GM19468 (cell line): ENCODE measurements around the gene MYOCD.

Source experiments
- ATAC-seq: cut with Tn5 transposase; IDR thresholded peaks from one replicate; pipeline ENCODE4 v1.9.1; 2021; ENCODE audit warnings: mild to moderate bottlenecking, moderate library complexity, moderate number of reproducible peaks; ENCODE audit not compliant: unreplicated experiment; ENCODE audit errors: extremely low read depth

The MYOCD gene

DNA sequence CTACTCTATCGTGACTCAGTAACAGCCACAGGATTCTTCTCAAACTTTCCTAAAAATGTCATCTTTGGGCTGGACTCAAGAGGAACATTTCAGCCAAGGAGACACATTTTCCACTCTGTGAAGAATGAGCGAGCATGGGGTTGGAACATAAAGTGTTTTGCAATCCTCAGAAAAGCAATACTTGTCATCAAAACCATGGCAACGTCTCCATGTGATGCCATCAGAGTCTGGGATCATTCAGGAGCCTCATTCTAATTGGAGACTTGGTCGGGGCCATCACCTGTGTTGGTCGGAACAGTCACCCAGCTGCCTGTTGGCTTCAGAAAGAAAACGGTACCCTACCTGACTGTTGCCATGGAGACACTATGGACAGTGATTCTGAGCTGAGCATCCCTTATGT, 25.5 kb downstream of the MYOCD start:
- ATAC-seq = no peak

DNA sequence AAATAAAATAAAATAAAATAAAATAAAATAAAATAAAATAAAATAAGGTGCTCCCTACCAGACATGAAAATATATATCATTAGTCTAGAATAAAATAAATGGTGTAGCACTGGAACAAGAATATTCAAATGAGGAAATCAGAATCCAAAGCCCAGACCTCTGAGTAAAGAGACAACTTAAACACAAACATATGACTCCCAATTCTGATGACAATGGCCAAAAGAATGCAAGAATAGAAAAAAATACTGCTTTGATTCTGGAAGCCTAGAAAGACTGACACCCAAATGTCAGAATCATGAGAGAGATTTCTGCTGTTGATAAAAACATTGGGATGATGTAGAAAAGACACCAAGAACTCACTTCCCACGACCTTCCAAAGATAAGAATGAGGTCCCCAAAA, 27.9 kb downstream of the MYOCD start:
- no peak for ATAC-seq

DNA sequence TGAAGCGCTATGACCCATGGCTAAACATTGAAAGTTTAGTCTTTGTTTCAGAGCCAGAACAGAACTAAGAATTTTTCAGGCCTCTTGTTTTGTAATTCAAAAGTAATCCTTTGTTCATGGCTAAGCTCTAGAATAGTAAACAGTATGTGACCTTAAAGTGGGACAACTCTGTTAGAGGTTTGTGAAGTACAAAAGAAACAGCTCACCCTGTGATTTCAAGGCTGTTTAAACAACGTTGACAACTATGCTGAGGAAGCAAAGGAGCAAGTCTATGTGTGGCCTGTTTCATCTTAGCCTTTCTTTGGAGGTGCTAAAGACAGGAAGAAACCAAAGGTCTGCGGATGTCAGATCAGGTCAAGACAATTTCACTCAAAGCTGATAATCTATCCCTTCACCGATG, 40.4 kb downstream of the MYOCD start:
- no peak for ATAC-seq

DNA sequence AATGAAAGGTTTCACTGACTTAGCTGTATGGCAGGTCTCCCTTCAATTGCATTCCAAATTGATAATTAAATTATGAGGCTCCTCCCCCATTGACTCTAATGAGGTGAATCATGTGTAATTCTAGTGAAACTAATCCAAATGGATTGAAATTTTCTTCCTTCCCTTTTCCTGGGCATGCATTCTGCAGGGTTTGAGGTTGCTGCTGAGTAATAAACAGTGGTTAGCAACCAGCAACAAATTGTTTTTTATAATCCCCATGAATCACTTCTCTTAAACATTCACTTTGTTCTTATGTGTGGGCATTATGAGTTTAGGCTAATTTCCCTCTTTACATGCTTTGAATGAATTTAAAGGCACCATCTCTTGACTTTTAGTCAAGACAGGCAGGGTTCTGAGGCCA, 43.4 kb downstream of the MYOCD start:
- ATAC-seq = no peak

DNA sequence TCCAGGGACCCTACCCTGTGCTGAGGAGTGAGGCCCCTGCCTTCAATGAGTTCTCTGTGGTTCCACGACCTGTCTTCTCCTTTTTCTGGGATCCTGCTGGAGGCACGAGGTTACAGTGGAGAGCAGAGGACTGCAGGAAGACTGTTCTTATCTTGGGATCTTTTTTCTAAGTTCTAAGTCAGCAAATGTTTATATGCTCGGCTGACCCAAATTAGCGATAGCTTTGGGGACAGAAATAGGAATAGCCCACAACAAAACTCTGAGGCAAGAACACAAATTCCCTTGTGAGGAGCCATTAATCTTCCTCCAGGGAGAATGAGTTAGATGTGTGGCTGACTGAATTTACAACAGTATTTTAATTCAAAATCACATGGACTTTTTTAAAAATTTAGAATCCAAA, 46.7 kb downstream of the MYOCD start:
- ATAC-seq = no peak

DNA sequence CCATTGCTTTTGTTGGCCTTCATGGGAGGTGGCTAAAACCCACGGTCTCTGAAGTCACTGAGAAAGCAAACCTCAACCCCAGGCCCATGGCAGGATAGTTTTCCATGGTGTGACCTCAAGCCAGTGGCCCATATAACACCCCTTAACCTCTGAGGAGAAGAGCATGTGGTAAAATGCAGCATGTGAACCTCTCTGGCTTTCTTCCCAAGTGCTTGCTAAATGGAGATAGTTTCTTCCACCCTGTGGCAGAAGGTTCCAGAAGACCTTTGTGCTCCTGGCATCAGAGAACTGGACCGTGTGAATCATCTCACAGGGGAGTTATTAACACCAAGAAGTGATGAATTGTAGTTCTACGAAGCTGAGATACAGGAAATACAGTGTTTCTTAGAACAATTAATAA, 47.3 kb downstream of the MYOCD start:
- ATAC-seq = no peak

DNA sequence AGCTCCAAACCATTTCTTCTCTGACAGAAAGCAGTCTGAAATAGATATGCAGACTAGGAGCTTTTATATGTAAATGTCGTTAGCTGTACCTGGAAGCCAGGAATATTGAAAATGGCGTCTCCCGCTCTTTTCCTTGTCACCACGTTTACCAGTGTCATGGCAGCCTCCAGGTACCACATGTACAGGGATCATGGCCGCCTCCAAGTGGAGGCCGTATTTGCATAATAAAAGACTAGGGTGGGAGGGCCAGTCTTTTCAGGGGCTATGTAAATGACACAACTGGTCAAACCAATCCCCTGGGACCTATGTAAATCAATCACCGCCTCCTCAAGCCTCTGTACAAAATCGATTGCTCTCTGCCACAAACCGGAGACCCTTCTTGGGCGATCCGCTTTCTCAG, 54.3 kb downstream of the MYOCD start:
- no peak for ATAC-seq

DNA sequence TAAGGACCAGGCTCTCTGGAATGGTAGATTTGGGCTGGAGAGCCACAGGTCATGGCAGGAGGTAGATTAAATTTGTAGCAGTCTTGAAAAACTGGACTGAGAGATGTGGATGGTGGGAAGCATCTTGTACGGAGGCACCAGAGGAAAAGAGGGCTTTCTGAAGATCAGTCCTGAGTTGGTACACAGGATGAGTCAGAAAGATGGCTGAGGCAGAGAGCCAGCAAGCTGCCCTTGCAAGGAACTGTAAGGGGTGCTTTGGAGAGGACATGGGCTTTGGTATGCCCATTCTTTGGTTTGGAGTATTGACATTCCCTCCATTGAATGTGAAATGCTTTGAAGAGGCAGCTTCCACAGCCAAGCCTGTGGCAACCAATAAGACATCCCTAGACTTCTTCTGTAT, 55.9 kb downstream of the MYOCD start:
- ATAC-seq = no peak

DNA sequence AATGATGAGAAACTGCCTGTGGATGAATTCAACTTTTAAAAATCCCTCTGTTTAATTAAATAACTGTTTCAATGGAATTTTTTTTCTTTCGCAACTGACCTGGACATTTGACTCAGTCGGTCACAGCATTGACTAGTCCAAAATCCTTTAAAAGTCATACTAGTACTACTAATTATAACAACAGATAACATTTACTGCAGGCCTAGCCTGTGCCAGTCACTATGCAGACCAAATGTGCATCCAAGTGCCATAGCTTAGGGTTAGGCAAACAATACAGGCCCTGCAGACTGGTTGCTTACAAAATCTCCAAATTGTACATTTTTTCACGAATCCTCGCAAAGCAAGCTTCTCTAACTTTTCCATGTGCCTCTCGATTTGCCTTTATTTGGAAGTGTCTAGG, 56.6 kb downstream of the MYOCD start:
- ATAC-seq = no peak

DNA sequence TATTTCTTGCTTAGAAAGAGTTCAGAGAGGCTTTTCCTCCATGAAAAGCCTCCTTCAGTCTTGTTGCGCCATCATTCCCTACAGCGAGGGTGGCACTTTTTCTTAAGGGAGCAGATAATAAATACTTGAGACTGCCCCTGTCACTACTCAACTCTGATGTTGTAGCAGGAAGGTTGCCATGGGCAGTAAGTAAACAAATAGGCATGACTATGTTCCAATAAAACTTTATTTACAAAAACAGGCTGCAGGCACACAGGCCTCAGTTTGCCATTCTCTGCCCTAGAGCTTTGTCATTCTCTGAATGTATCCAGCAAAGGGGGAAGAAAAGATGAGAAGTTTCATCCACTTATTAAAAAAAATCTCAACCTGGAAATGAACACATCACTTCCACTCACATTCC, 60.4 kb downstream of the MYOCD start:
- ATAC-seq = no peak

DNA sequence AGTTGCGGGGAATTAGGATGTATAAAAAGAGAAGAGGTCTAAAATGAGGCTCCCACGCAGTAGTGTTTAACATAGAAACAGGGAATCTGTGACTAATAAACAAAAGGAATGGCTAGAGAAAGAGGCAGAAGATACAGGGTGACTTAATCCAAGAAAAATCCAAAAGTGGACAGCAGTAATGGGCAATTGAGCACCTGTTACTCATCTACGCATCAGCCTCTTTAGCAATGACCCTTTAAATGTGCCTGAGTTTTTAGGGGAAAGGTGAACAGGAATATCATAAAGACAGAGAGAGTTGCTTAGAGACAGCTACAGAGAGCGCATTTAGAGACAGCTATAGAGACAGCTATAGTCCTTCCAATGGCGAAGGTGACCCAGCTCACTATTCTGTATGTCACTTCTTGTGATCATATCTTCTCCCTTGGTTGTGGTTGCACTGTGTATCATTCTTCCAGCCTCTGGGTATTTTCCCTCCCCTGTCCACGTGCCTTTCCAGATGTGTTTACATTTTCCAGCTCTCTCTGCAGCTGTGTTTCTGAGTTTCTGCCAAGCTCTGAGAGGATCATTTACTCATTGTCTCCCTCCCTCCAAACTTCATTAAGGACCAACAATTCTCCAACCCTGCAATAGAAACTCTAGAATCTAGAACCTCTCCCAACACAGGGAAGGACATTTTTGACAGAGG, 61.5 kb downstream of the MYOCD start:
- no peak for ATAC-seq

DNA sequence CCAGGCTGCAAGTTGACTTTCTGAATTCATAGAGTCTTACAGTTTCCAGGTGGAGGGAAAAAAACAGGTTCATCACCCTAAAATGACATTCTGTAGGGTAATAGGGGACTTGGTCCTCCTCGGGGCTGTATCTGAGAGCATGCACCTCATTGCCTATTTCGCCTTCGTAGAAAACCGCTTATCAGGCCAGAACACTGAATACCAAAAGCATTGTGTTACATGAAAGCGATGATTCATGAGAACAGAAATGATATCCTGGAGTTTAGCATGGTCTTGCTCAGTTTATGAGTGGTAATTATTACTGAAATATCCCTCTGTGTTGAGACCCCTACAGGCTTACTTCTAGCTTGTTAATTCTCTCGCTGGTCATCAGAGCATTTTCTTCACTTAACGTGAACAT, 62.2 kb downstream of the MYOCD start:
- ATAC-seq = no peak

DNA sequence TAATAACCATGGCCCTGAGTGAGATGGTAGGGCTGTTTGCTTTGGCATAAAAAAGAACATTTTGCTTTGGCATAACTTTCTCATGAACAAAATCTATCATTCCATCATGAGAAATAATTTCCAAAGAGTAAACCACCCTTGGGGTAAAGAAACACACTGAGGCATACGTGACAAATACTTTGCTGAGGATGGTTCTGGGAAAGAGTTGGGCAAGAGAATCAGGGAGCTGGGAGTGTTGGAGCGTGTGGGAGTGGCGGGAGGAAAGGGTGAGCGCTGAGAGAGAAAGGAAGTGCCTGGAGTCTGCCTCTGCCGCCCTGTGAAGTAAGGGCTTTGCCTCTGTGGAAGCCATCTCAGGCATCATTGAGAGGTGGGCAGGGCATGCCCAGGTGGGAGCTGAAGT, 63.4 kb downstream of the MYOCD start:
- ATAC-seq = no peak

DNA sequence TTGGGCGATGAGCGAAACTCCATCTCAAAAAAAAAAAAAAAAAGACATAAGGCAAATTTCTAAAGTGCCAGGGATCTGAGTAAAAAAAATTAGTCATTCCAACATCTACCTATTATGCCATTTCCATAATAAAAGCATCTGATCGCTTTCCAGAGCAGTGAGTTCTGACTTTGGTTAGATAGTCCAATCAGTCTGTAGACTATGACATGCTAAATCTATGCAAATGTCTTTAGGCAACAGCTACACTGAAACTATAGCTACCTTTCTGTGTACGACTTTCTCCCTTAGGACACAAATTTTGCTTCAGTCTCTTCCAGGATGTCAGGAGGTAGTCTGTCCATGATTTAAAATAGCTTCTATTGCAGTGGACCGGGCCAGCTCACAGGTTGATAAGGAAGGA, 64.7 kb downstream of the MYOCD start:
- ATAC-seq = no peak

DNA sequence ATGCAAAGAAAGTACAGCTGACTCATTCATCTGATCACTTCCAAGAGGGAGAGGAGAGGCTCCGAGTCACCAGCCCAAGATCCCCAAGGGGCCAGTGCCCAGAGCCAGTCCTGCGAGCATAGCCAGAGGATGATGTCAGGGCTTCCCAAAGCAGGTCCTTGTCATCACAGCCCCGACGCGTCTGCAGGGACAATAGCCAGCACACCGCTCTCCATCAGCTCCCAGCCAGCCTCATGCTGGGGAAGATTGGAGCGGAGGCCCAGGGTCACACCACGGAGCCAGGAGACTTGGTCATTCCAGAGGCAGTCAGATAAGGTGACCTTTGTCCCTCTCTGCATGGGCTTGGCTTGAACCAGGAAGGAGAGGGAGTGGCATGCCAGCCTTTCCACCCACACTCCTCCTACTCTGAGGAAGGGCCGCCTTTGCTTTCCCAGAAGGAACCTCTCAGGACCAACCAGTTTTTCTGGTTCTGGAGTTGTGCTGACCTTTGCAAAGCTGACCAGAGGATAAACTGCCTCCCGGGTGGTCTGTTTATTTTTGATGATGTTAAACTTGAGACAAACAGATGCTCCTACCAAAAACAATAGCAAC, 65.3 kb downstream of the MYOCD start:
- no peak for ATAC-seq

DNA sequence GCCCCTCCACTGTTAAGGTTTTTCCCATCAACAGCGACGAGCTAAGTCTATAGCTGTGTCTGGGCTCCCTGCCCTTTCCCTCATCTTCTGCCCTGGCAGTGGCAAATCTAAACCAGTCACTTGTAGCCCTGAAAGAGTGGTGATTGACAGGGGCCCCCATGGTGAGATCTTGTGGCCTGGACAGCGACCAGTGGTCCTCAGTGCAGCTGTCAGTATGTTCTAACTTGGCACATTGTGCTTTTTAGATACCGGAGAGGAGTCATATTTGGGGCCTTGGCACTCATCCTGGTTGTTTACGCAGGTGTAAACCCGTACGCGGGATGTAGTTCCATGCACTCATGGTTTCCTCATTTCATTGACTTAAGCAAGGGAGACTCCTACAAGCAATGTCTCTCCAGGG, 66.1 kb downstream of the MYOCD start:
- ATAC-seq = no peak

DNA sequence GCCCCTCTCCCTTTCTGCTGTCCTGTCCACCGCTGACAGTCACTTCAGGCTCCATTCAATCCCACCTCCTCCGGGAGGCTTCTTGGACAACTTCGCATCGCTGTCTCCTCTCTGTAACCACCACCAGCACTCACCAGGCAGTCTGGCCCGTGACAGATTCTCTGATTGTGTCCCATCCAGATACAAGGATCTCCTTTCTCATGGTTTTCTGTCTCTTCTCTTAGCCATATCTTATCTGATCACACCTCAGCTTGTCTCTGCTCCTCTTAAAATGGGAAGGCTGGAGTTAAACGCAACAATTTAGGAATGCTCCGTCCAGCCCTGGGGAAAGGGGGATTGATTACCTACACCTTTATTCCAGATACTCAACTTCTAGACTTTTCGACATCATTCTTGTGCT, 66.7 kb downstream of the MYOCD start:
- no peak for ATAC-seq

DNA sequence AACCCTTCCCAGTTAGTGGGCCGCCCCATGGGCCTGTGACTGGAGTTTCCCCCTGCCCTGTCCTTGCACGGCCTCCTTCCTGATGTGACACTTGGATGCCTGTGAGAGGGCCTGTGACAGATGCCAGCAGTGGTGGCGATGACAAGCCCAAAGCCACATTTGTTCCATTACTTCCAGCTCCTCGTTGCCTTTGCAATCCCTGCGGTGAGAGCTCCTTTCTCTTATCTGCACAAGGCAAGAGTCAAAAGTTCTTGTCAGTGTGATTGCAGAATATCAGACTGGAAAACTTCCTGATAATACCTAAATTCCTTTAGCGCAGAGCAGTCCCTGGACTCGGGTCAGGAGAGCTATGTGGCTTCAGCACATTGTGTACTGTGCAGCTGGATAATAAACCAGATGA, 69.2 kb downstream of the MYOCD start:
- ATAC-seq = no peak

DNA sequence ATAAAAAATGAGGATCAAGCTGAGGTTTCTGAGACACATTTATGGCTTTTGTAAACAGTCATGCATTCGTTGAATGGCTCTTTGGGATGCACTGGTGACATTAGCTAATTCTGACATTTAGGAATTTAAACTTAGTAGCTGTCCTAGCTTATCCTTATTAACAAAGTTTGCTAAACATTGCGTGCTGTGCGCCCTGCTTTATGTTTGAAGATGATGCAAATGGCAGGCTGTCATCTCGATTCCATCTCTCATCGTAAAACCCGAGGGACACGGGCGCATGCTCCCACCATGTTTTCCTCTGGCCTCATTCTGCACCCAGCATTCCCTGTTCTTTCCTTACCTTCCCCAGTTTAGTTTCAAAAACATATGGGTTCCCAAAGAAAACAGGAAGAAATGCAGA, 69.8 kb downstream of the MYOCD start:
- ATAC-seq = no peak

DNA sequence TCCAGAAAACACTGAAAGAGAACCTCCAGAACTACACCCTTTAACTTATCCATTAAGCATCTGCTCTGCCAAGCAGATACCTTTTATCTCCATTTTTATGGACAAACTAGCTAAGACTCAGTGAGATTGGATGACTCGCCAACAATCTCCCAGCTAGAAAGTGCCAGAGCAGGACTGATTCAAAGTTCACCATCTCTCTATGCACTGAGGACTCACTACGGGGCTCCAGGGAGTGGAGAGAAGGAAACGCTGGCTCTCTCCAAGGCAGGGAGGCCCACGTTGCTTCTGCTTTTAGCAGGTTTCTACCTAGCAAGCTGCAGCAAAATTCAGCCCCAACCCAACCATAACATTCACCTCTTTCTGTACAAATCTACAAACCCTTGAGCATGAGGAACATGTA, 70.8 kb downstream of the MYOCD start:
- no peak for ATAC-seq

DNA sequence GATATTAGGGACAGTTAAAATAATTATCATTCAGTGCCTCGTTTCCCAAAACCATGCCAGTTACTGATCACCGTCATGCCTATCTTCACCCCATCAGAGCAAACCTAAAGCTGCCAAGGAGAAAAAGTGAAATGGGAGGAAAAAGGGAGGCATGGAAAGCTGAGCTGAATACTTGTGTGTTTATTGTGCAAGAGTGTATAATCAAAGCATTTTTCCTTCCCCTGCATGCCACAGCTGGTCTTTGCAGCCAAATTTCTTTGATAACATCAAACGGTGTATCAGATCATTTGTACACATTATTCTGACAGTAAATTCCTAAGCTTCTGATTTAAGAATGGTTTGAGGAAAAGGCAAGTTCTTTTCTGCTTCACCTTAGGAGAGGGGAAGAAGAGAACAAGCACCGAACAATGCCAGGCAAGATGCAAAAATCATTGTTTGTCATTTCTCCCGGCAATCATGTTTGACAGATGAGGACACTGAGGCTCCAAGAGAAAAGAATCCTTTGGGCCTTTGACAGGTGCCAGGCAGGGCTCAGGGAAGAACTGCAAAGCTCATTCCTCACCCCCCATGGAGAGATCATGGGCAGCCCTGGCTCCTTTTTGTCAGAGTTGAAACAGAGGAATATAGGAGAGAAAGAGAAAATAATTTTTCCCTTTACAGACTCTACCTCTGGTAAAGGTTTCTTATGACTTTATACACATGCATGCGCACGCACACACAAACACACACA, 72.2 kb downstream of the MYOCD start:
- no peak for ATAC-seq

DNA sequence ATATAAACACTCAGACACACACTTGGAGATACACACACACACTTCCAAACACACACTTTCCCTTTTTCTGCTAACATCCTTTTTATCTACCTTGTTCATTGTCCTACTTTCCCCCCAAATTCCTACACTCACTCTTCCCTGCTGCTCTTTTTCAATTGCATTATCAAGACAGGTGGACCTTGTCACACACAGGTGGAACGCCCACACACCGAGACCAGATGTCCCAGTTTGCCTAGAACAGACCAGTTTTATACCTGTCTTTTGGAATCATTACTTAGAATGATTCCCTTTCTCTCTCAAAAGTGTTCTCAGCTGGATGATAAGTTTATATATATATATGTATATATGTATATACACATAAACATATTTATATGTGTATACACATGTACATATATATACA, 72.9 kb downstream of the MYOCD start:
- ATAC-seq = no peak
